ENCODE results near the gene PFDN1. TPM values are rescaled to one million over a fixed set of nuclear protein-coding genes. Genes with fewer than 3 reads are reported as not detected.
A peak's percentile ranks its signal among the peaks of the same experiment; 100 is the strongest.

The PFDN1 gene
- total and polyA plus RNA-seq, 10 of the 15 experiments (the other 5 are each of a cell fraction or from before 2014, with no cell fraction given) = 62.9 to 193 (median 102) TPM

DNA sequence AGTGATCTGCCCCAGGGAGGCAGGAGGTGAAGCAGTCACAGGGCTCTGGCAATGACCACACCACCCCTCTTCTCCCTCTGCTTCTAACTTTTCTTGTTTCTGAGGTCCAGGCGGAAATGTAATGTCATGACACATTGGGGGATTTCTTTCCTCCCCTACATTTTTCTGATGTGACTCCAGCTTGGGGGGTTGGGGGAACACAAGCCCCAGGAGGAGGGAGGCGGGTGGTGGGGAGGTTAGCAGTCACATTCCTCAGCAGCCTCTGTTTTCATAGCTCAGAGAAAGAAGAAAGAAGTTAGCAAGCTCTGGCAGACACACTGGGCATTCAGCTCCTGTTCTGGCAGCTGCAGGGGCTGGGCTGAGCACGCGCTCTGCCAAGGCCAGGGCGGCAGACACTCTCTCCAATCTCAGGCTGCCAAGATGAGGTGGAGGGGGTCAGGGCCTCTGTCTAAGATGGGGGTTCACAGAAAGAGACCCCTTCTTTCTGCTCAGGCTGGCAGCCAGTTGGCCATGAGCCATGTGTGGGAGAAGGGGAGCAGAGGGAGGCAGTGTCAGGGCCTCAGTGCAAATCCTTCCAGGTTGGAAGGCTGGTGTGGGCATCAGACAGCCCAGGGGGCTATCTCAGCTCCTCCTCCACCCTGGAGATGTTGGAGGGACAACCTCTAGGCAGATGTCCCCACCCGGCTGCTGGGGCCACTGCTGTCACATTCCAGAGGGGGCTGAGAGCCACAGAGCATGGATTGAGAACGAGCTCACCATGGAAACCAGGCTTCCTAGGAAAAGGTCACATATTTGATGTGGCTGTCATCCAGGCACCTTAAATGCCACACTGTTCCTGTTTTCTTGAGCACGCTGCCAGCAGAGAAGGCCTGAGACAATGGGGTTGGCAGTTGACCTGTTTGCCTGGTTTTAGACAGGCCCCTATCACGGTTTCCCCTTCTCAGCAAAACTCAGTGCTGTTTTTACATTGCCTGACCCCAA lies 20.1 kb upstream of the PFDN1 start:
- ATAC-seq = peak; percentile 58
- Histone ChIP-seq H3K9me3 (replicated peaks; ENCODE audit: control insufficient read depth, insufficient read depth, low read length) (no peaks in the 10 kb centered on the region), H4K20me1 (ENCODE audit: control insufficient read depth, insufficient read depth) (no peaks in the 10 kb centered on the region), H3K27ac (ENCODE audit: control insufficient read depth, insufficient read depth) (no peak overlapping the region), H3K27me3 (replicated peaks in 1 of 2; ENCODE audit: control insufficient read depth in 2 of 2, insufficient read depth in 2 of 2, low read length in 1 of 2) (no peaks in the 10 kb centered on the region), H3K4me3 (no peak overlapping the region), H3K9ac (ENCODE audit: control insufficient read depth, insufficient read depth, low read length) (no peak overlapping the region), H3K4me1 (ENCODE audit: control insufficient read depth, insufficient read depth, low read length) (no peaks in the 10 kb centered on the region), H3K36me3 (ENCODE audit: control insufficient read depth in 2 of 2, insufficient read depth in 2 of 2, low read length in 1 of 2) (no peaks in the 10 kb centered on the region), H3K79me2 (ENCODE audit: control insufficient read depth, insufficient read depth, low read length) (no peaks in the 10 kb centered on the region), H3K4me2 (ENCODE audit: control insufficient read depth, insufficient read depth) (no peak overlapping the region), H2AFZ (ENCODE audit: control insufficient read depth, low read depth, low read length) (no peak overlapping the region)
- 85% methylated on average over 9 of the region's 9 CpGs for WGBS (ENCODE audit: insufficient coverage, insufficient replicate concordance, low lambda C conversion rate, missing lambda C conversion rate)
- DNase-seq (ENCODE audit: low read depth, low spot score) = no peak
- intact Hi-C loops (cut with micrococcal nuclease; ENCODE audit: unreplicated experiment) = no loop called here
- SMC1A ChIA-PET (ENCODE audit: uncharacterized antibody, unreplicated experiment) = interaction anchor here (0.6 kb wide), 1 partner anchor 48 kb away, joined by 3 read pairs; no protein-coding TSS in a partner anchor
- no TSS peak for BruUV-seq (replicated peaks)
- in situ Hi-C loops (cut with MboI) = no loop called here
- FAIRE-seq = no peak
- CTCF ChIA-PET = interaction anchor here (0.7 to 1.8 kb wide), 5 partner anchors 15 to 78 kb away, joined by 3 to 8 read pairs (median 4); no protein-coding TSS in a partner anchor
- RAD21 ChIA-PET (ENCODE audit: unreplicated experiment) = interaction anchor here (1.1 to 3.0 kb wide), 3 partner anchors 18 to 23 kb away, joined by 3 to 8 read pairs (median 4); partner anchors contain the start of genes HBEGF and PFDN1
- no peak for TF ChIP-seq TCF3 (IDR thresholded peaks at IDR 0.05; ENCODE audit: borderline replicate concordance, insufficient read depth, low read depth, low read length)
- TF ChIP-seq MYC (IDR thresholded peaks at IDR 0.05; ENCODE audit: insufficient read depth, insufficient read length, insufficient replicate concordance, low read length, severe bottlenecking) = no peak
- TF ChIP-seq NFIC (IDR thresholded peaks at IDR 0.05; ENCODE audit: low read depth, low read length) = no peak
- TF ChIP-seq POLR2AphosphoS5 (IDR thresholded peaks at IDR 0.05; ENCODE audit: low read length) = no peak
- TF ChIP-seq, protein P1, sequence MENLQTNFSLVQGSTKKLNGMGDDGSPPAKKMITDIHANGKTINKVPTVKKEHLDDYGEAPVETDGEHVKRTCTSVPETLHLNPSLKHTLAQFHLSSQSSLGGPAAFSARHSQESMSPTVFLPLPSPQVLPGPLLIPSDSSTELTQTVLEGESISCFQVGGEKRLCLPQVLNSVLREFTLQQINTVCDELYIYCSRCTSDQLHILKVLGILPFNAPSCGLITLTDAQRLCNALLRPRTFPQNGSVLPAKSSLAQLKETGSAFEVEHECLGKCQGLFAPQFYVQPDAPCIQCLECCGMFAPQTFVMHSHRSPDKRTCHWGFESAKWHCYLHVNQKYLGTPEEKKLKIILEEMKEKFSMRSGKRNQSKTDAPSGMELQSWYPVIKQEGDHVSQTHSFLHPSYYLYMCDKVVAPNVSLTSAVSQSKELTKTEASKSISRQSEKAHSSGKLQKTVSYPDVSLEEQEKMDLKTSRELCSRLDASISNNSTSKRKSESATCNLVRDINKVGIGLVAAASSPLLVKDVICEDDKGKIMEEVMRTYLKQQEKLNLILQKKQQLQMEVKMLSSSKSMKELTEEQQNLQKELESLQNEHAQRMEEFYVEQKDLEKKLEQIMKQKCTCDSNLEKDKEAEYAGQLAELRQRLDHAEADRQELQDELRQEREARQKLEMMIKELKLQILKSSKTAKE (IDR thresholded peaks at IDR 0.05; ENCODE audit: low read depth, poor library complexity, severe bottlenecking) = no peak
- TF ChIP-seq POLR2A (IDR thresholded peaks at IDR 0.05; ENCODE audit: low read depth, low read length) = no peak
- no peak for TF ChIP-seq EGR1 (IDR thresholded peaks at IDR 0.05; ENCODE audit: borderline replicate concordance in 1 of 2, low read depth in 2 of 2, low read length in 2 of 2)
- TF ChIP-seq KDM1A (IDR thresholded peaks at IDR 0.05; ENCODE audit: borderline replicate concordance) = no peak
- no peak for TF ChIP-seq TCF7 (IDR thresholded peaks at IDR 0.05; ENCODE audit: borderline replicate concordance)
- TF ChIP-seq, protein P2, sequence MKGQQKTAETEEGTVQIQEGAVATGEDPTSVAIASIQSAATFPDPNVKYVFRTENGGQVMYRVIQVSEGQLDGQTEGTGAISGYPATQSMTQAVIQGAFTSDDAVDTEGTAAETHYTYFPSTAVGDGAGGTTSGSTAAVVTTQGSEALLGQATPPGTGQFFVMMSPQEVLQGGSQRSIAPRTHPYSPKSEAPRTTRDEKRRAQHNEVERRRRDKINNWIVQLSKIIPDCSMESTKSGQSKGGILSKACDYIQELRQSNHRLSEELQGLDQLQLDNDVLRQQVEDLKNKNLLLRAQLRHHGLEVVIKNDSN (IDR thresholded peaks at IDR 0.05; ENCODE audit: borderline replicate concordance, extremely low read length, insufficient read depth, low read depth, low read length) = no peak
- TF ChIP-seq, protein P3, sequence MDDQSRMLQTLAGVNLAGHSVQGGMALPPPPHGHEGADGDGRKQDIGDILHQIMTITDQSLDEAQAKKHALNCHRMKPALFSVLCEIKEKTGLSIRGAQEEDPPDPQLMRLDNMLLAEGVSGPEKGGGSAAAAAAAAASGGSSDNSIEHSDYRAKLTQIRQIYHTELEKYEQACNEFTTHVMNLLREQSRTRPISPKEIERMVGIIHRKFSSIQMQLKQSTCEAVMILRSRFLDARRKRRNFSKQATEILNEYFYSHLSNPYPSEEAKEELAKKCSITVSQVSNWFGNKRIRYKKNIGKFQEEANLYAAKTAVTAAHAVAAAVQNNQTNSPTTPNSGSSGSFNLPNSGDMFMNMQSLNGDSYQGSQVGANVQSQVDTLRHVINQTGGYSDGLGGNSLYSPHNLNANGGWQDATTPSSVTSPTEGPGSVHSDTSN (IDR thresholded peaks at IDR 0.05; ENCODE audit: insufficient replicate concordance, low read depth, low read length) = no peak
- TF ChIP-seq NRF1 (conservative IDR thresholded peaks at IDR 0.05; ENCODE audit: low read depth, low read length) = no peak
- no peak for TF ChIP-seq NR2F1 (conservative IDR thresholded peaks at IDR 0.05)
- TF ChIP-seq, protein P4, sequence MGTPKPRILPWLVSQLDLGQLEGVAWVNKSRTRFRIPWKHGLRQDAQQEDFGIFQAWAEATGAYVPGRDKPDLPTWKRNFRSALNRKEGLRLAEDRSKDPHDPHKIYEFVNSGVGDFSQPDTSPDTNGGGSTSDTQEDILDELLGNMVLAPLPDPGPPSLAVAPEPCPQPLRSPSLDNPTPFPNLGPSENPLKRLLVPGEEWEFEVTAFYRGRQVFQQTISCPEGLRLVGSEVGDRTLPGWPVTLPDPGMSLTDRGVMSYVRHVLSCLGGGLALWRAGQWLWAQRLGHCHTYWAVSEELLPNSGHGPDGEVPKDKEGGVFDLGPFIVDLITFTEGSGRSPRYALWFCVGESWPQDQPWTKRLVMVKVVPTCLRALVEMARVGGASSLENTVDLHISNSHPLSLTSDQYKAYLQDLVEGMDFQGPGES (IDR thresholded peaks at IDR 0.05) = no peak
- POLR2A ChIA-PET = interaction anchor here (0.6 to 0.7 kb wide), 3 partner anchors 13 to 165 kb away, joined by 3 to 5 read pairs (median 4); no protein-coding TSS in a partner anchor
